H9 (cell line): ENCODE results near the gene UVRAG. TPM values are rescaled to one million over a fixed set of nuclear protein-coding genes. Genes with fewer than 3 reads are reported as not detected.

ENCODE experiments used
- DNase-seq: peaks from one replicate; pipeline ENCODE4 v3.0.0-alpha.2; 2017
- H2AFZ ChIP-seq: one replicate; pipeline ENCODE4 v1.6.1; 2013; ENCODE audit warnings: mild to moderate bottlenecking, low read length, control low read depth, moderate library complexity
- H2AK5ac ChIP-seq: 2 replicates; pipeline ENCODE4 v1.6.1; 2013; ENCODE audit warnings: low read length, control low read depth, mixed read lengths; ENCODE audit not compliant: insufficient read length
- H2BK120ac ChIP-seq: one replicate; pipeline ENCODE4 v1.6.1; 2013; ENCODE audit warnings: low read depth, mild to moderate bottlenecking, low read length, control low read depth, inconsistent platforms; ENCODE audit not compliant: poor library complexity, severe bottlenecking
- H2BK12ac ChIP-seq: 2 replicates; pipeline ENCODE4 v1.6.1; 2013; ENCODE audit warnings: low read length, control low read depth, mixed read lengths, low read depth; ENCODE audit not compliant: insufficient read length
- H2BK15ac ChIP-seq: 2 replicates; pipeline ENCODE4 v1.6.1; 2013; ENCODE audit warnings: low read depth, low read length, control low read depth
- H2BK20ac ChIP-seq: one replicate; pipeline ENCODE4 v1.6.1; 2013; ENCODE audit warnings: low read depth, mild to moderate bottlenecking, low read length, control low read depth, inconsistent platforms; ENCODE audit not compliant: poor library complexity, severe bottlenecking
- H2BK5ac ChIP-seq: 2 replicates; pipeline ENCODE4 v1.6.1; 2013; ENCODE audit warnings: low read length, control low read depth, mixed read lengths; ENCODE audit not compliant: insufficient read length
- H3K14ac ChIP-seq: 2 replicates; pipeline ENCODE4 v1.6.1; 2013; ENCODE audit warnings: low read length, control low read depth; ENCODE audit not compliant: insufficient read depth
- H3K18ac ChIP-seq: 2 replicates; pipeline ENCODE4 v1.6.1; 2013; ENCODE audit warnings: low read depth, mild to moderate bottlenecking, mixed read lengths, low read length, control low read depth; ENCODE audit not compliant: insufficient read length
- H3K23ac ChIP-seq: 2 replicates; pipeline ENCODE4 v1.6.1; 2013; ENCODE audit warnings: low read length, control low read depth, mixed read lengths, low read depth; ENCODE audit not compliant: insufficient read length
- H3K23me2 ChIP-seq: 2 replicates; pipeline ENCODE4 v1.6.1; 2013; ENCODE audit warnings: low read depth, mild to moderate bottlenecking, mixed read lengths, low read length, control low read depth; ENCODE audit not compliant: insufficient read length, poor library complexity, severe bottlenecking
- H3K27ac ChIP-seq: 2 replicates; pipeline ENCODE4 v1.5.1; 2013; ENCODE audit warnings: low read length, control low read depth, mixed read lengths, low read depth; ENCODE audit not compliant: insufficient read length
- H3K27me3 ChIP-seq: 2 replicates; pipeline ENCODE4 v1.6.1; 2013; ENCODE audit warnings: low read length, control low read depth, inconsistent platforms; ENCODE audit not compliant: insufficient read depth
- H3K4ac ChIP-seq: 2 replicates; pipeline ENCODE4 v1.6.1; 2013; ENCODE audit warnings: low read depth, mild to moderate bottlenecking, control low read depth, inconsistent platforms, low read length, moderate library complexity
- H3K4me1 ChIP-seq: 2 replicates; pipeline ENCODE4 v1.6.1; 2013; ENCODE audit warnings: low read length, control low read depth, inconsistent platforms; ENCODE audit not compliant: insufficient read depth
- H3K4me2 ChIP-seq: 2 replicates; pipeline ENCODE4 v1.6.1; 2013; ENCODE audit warnings: low read length, control low read depth, mixed read lengths; ENCODE audit not compliant: insufficient read length, insufficient read depth
- H3K56ac ChIP-seq: 2 replicates; pipeline ENCODE4 v1.6.1; 2013; ENCODE audit warnings: low read depth, mild to moderate bottlenecking, mixed read lengths, low read length, control low read depth; ENCODE audit not compliant: insufficient read length
- H3K79me1 ChIP-seq: 2 replicates; pipeline ENCODE4 v1.6.1; 2013; ENCODE audit warnings: low read depth, mild to moderate bottlenecking, moderate library complexity, low read length, control low read depth, inconsistent platforms; ENCODE audit not compliant: insufficient read depth, poor library complexity, severe bottlenecking
- H3K79me2 ChIP-seq: 2 replicates; pipeline ENCODE4 v1.6.1; 2013; ENCODE audit warnings: low read length, control low read depth, inconsistent platforms; ENCODE audit not compliant: insufficient read depth
- H3K9ac ChIP-seq: 2 replicates; pipeline ENCODE4 v1.6.1; 2013; ENCODE audit warnings: low read length, control low read depth, mixed read lengths; ENCODE audit not compliant: insufficient read length; ENCODE audit errors: extremely low read depth
- H3K9me3 ChIP-seq: one replicate; pipeline ENCODE4 v1.6.1; 2013; ENCODE audit warnings: low read depth, low read length, inconsistent platforms; ENCODE audit not compliant: control insufficient read depth
- H3T11ph ChIP-seq: one replicate; pipeline ENCODE4 v1.6.1; 2013; ENCODE audit warnings: mild to moderate bottlenecking, low read length, control low read depth, inconsistent platforms
- H4K20me1 ChIP-seq: one replicate; pipeline ENCODE4 v1.6.1; 2013; ENCODE audit not compliant: control insufficient read depth, insufficient read length, insufficient read depth
- H4K5ac ChIP-seq: 2 replicates; pipeline ENCODE4 v1.6.1; 2013; ENCODE audit warnings: low read depth, mild to moderate bottlenecking, mixed read lengths, low read length, control low read depth; ENCODE audit not compliant: insufficient read length
- H4K8ac ChIP-seq: replicated peaks from 2 replicates; pipeline ENCODE4 v1.6.1; 2013; ENCODE audit warnings: low read length, control low read depth, mixed read lengths, low read depth; ENCODE audit not compliant: insufficient read length
- H4K91ac ChIP-seq: 2 replicates; pipeline ENCODE4 v1.6.1; 2013; ENCODE audit warnings: low read depth, mild to moderate bottlenecking, moderate library complexity, mixed read lengths, low read length, control low read depth; ENCODE audit not compliant: insufficient read length
- H3K27ac Mint-ChIP-seq, 3 experiments: 2 replicates in 2 of 3; 3 replicates in 1 of 3; pipeline ENCODE4 v1.8.0; 2020 to 2021; ENCODE audit warnings: mixed read lengths in 3 of 3, mild to moderate bottlenecking in 1 of 3, moderate library complexity in 1 of 3
- H3K27me3 Mint-ChIP-seq: 2 replicates; pipeline ENCODE4 v1.8.0; 2021; ENCODE audit warnings: low read depth, mild to moderate bottlenecking, moderate library complexity, mixed read lengths
- H3K36me3 Mint-ChIP-seq, 3 experiments: 2 replicates in 2 of 3; 3 replicates in 1 of 3; pipeline ENCODE4 v1.8.0; 2020 to 2021; ENCODE audit warnings: low read depth in 3 of 3, mixed read lengths in 3 of 3; ENCODE audit not compliant: insufficient read depth in 1 of 3
- H3K4me1 Mint-ChIP-seq, 2 experiments: 2 replicates each; pipeline ENCODE4 v1.8.0; 2020; ENCODE audit warnings: mixed read lengths in 2 of 2
- H3K4me3 Mint-ChIP-seq, 2 experiments: 2 replicates in 1 of 2; 3 replicates in 1 of 2; pipeline ENCODE4 v1.8.0; 2020 to 2021; ENCODE audit warnings: mild to moderate bottlenecking in 2 of 2, mixed read lengths in 2 of 2, moderate library complexity in 1 of 2
- H3K9me3 Mint-ChIP-seq, 2 experiments: 2 replicates in 1 of 2; 3 replicates in 1 of 2; pipeline ENCODE4 v1.8.0; 2020; ENCODE audit warnings: mild to moderate bottlenecking in 2 of 2, mixed read lengths in 2 of 2, moderate library complexity in 1 of 2
- WGBS: extraction: QIAGEN DNeasy Blood & Tissue Kit; methylation state at CpG from one replicate; pipeline ENCODE4 v1.1.7; 2013; ENCODE audit warnings: missing lambda C conversion rate, low lambda C conversion rate, mixed read lengths; ENCODE audit not compliant: insufficient read length; ENCODE audit errors: extremely low coverage; 5-methylcytosine and 5-hydroxymethylcytosine counted together
- total RNA-seq: library from RNA; stranded (reverse); gene quantifications from 2 replicates; pipeline ENCODE4 v1.2.1, GENCODE V29; 2021
- TF ChIP-seq, protein P1 (sequence below): fragments of 200-600 bp; sonication (generic); conservative IDR thresholded peaks from 3 replicates; pipeline ENCODE4 v1.8.0; 2021; ENCODE audit warnings: antibody characterized with exemption, mild to moderate bottlenecking

Gene UVRAG
- total RNA-seq, 1 experiment from 2014 or later = 18.5 TPM

DNA sequence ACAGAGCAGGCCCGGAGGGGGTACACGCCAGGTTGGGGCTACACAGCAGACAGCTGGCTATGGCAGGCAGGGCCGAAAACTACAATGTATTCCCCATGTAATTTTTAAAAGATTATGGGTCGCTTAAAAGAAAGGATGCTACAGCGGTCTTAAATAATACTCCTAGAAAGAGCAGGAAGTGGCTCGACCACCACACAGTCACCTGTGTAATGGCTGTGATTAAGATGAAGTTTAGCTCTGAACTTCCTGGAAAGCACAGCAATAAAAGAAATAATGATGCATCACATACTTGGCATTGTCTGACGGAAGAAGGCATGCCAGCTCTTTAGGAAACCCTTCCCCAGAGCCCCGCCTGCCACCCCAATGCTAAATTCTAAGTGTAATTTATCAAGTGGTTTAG lies 358.7 kb downstream of the UVRAG start:
- no peak overlapping the region for H3K23ac ChIP-seq
- H3K27ac ChIP-seq = no peak overlapping the region
- H2AFZ ChIP-seq = no peak overlapping the region
- no peak overlapping the region for H3K4ac ChIP-seq
- H4K20me1 ChIP-seq = no peaks in the 10 kb centered on the region
- Mint-ChIP-seq H3K36me3 (no peaks in the 10 kb centered on the region), H3K9me3 (no peaks in the 10 kb centered on the region; a peak in 1 of 5 replicates), H3K4me1 (peaks cover 8 to 9% of the 10 kb centered on the region in 2 experiments), H3K27me3 (peaks cover 54% of the 10 kb centered on the region), H3K27ac (no peak overlapping the region), H3K4me3 (no peak overlapping the region)
- H3K79me2 ChIP-seq = no peaks in the 10 kb centered on the region
- H4K91ac ChIP-seq = no peak overlapping the region
- H3K79me1 ChIP-seq = no peaks in the 10 kb centered on the region
- H2BK5ac ChIP-seq = no peak overlapping the region
- H3K18ac ChIP-seq = no peak overlapping the region
- no peaks in the 10 kb centered on the region for H3K4me1 ChIP-seq
- H2BK12ac ChIP-seq = no peak overlapping the region
- H3T11ph ChIP-seq = no peak overlapping the region
- no peak overlapping the region for H4K8ac ChIP-seq
- H3K56ac ChIP-seq = no peak overlapping the region
- H2BK20ac ChIP-seq = no peak overlapping the region
- H3K27me3 ChIP-seq = no peaks in the 10 kb centered on the region
- no peak overlapping the region for H2BK120ac ChIP-seq
- no peak overlapping the region for H3K4me2 ChIP-seq
- no peak overlapping the region for H4K5ac ChIP-seq
- no peak overlapping the region for H2AK5ac ChIP-seq
- H3K9ac ChIP-seq = no peak overlapping the region
- DNase-seq = no peak
- TF ChIP-seq, protein P1, sequence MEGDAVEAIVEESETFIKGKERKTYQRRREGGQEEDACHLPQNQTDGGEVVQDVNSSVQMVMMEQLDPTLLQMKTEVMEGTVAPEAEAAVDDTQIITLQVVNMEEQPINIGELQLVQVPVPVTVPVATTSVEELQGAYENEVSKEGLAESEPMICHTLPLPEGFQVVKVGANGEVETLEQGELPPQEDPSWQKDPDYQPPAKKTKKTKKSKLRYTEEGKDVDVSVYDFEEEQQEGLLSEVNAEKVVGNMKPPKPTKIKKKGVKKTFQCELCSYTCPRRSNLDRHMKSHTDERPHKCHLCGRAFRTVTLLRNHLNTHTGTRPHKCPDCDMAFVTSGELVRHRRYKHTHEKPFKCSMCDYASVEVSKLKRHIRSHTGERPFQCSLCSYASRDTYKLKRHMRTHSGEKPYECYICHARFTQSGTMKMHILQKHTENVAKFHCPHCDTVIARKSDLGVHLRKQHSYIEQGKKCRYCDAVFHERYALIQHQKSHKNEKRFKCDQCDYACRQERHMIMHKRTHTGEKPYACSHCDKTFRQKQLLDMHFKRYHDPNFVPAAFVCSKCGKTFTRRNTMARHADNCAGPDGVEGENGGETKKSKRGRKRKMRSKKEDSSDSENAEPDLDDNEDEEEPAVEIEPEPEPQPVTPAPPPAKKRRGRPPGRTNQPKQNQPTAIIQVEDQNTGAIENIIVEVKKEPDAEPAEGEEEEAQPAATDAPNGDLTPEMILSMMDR = no peak
- no peaks in the 10 kb centered on the region for H3K9me3 ChIP-seq
- H3K23me2 ChIP-seq = no peaks in the 10 kb centered on the region
- no CpG with 5 or more reads among the region's 8 CpGs for WGBS
- H2BK15ac ChIP-seq = no peak overlapping the region
- H3K14ac ChIP-seq = no peak overlapping the region
